Measurements from ENCODE around the gene KDM2A. TPM values are rescaled to one million over a fixed set of nuclear protein-coding genes. Genes with fewer than 3 reads are reported as not detected.
"Not testable (repeated sequence)": the region's sequence is repeated elsewhere in the genome, so short reads cannot be mapped to it uniquely, and the experiment has no call there.

Gene KDM2A
- total RNA-seq, 1 experiment from 2014 or later = 27.9 TPM

DNA sequence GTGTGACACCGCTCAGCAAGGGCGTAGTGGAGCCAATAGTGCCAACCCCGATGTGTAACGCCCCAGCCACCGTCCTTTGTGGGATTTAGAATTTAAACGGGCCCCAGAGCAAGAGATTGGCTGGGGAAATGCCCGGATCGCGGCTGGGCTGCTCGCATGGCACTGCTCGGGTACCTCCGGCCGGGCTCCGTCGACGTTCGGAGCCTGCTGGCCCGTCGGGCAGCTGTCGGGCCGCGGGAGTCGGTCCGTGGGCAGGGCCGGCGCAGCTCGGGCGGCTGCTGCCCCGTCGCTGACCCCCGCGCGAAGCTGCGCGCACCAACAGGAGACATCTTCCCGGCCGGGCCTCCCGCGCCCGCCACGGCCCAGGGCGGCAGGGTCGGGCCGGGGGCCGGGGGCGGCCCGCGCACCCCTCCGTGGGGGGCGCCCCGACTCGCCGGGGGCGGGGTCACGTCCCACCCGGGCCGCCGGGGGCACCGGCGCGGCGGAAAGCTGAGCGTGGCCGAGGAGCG is 1.3 kb upstream of the KDM2A start:
- no peak for DNase-seq (ENCODE audit: low spot score)

DNA sequence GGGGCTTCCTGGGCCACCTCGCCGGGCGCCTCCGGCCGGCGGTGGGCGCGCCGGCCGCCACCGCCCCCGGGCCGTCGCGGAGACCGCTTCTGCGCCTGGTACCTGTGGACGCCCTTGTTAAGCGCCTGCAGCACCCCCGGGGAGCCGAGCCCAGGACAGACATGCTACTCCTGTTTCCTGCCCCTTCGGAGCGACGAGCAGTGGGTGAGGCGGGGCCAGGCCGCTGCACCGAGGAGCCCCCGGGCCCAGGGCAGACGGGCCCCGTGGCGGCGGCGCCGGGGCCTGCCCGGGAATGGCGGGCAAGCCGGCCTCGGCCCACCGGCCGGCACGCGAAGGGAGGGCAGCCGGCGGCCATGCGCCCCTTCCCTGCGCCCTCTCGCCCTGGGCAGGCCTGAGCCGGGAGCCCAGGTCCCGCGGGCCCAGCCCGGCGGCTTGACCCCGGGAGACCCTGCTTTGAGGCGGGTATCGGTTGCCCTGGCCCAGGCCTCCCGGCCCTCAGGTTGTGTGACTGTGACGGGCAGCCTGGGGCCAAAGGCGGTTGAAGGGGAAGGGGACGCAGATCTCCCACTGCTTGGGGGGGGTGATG is 789 bp upstream of the KDM2A start:
- DNase-seq (ENCODE audit: low spot score) = no peak

DNA sequence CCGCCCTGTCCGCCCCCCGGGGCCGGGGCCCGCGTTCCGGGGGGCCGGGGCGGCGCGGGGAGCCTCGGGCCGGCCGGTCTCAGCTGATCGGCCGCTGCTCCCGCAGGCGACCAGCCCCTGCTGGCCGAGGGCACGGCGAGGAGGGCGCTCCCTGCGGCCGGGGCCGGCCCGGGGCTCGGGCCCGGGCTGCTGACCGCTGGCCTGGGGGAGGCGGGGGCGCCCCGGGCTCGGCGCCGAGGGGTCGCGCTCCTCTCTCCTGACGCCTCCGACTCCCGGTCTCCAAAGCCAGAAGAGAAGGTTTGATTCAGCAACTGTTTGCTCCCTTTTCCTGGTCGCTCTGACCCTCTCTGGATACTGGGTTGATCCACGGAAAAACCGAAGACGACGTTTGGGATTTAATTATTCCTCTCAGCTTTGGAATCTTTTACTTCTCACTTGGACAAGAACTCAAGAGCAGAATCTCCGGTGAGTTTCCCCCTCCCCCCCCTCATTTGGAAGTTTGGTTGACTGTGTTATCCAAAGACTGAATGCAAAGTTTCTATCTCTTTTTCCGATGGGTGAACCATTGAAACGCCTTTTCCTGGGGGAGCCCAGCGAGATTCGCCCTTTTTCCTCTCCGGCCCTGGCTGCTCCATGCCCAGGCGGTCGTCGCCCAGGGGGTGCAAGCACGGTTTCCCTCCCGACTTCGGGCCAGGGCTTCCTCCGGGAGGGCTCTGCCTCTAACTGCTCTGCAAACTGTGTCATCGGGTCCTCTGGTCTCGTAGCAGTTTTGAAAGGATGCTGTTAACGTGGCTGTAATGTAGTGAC is 725 bp downstream of the KDM2A start:
- DNase-seq (ENCODE audit: low spot score) = peak; percentile 40

DNA sequence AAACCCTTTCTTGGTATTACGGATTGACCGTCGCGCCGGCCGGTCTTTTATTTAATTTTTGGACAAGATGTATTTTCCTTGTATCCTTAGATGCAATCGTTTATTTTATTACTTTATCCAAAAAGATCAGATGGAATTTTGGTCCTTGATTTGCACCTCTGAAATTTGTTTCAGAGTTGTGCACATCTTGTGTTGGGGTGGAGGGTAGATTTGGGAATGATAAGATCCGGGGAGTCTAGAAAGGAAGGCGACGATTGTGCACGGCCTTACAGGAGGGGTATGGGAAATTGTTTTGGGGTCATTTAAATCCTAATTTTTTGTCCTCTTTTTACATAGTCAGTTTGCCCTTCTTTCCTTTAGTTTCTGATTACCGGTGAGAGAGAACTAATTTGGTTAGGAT is 1.4 kb downstream of the KDM2A start:
- DNase-seq (ENCODE audit: low spot score) = no peak

DNA sequence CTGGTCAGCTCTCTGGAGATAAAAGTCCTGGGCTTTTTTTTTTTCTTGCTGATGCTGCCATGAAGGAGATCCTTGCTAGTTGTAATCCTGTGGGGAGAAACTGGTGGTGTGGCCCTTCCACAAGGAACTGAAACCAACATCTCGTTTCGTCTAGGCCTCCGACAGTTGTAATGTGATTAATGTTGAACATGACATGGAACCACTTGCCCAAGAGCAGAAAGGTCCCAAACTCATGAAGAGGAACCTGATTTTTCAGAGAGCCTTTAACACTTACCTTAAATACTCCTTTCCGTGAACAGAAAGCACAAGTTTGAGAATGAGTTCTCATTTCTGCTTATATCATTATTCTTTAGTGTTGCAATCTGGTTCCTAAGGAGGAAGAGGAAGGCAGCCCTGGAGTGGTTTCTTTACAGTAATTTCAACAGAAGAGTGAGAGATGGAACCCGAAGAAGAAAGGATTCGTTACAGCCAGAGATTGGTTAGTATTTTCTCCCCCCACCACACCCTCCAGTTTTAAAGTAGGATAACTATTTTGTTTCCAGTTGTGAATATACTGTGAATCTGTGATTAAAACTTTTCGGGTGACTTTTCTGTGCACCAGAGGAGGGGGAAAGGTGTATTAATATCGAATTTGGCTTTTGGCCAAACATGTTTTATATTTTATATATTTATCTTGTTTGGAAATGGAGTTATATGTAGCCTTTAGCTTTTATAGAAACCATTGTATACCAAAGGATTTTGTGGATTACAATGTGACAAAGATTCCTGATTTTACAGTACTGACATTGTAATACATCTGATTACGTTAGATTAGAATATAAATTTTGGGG is 2.0 kb downstream of the KDM2A start:
- DNase-seq (ENCODE audit: low spot score) = peak; percentile 16

DNA sequence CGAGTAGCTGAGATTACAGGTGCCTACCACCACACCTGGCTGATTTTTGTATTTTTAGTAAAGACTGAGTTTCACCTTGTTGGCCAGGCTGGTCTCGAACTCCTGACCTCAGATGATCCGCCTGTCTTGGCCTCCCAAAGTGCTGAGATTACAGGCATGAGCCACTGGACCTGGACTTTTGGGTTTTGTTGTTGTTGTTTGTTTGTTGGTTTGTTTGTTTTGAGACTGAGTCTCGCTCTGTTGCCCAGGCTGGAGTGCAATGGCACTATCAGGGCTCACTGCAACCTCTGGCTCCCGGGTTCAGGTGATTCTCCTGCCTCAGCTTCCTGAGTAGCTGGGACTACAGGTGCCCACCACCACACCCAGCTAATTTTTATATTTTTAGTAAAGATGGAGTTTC is 4.7 kb downstream of the KDM2A start:
- DNase-seq (ENCODE audit: low spot score) = not testable (repeated sequence)

DNA sequence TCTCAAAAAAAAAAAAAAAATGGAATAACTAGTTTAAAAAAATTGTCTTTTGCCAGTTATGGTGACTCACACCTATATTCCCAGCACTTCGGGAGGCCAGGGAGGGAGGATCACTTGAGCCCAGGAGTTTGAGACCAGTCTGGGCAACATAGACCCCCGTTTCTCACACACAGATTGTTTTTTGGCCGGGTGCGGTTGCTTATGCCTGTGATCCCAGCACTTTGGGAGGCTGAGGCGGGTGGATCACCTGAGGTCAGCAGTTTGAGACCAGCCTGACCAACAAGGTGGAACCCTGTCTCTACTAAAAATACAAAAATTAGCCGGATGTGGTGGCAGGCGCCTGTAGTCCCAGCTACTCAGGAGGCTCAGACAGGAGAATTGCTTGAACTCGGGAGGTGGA is 7.2 kb downstream of the KDM2A start:
- not testable (repeated sequence) for DNase-seq (ENCODE audit: low spot score)

DNA sequence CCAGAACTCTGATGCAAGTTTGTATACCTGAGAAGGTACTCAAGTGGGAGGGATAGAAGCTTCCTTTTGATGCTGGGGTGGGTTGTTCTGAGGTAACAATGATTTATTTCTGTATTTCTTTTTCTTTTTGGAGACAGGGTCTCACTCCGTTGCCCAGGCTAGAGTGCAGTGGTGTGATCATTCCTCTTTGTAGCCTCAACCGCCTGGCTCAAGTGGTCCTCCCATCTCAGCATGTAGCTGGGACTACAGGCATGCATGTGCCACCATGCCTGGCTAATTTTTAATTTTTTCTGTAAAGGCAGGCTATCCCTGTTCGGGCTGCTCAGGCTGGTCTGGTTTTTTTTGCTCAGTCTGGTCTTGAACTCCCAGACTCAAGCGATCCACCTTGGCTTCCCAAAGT is 7.9 kb downstream of the KDM2A start:
- no peak for DNase-seq (ENCODE audit: low spot score)

DNA sequence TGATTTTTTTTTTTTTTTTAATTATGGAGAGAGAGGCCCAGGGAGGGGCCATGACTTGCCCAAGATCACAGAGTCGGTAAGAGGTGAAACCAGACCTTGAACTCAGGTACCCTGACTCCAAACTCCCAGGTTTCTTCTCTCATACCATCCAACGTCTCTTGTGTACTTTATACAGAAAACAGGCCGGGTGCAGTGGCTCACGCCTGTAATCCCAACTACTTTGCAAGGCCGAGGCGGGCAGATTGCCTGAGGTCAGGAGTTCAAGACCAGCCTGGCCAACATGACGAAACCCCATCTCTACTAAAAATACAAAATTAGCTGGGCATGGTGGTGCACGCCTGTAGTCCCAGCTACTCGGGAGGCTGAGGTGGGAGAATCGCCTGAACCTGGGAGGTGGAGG is 11.8 kb downstream of the KDM2A start:
- DNase-seq (ENCODE audit: low spot score) = not testable (repeated sequence)

DNA sequence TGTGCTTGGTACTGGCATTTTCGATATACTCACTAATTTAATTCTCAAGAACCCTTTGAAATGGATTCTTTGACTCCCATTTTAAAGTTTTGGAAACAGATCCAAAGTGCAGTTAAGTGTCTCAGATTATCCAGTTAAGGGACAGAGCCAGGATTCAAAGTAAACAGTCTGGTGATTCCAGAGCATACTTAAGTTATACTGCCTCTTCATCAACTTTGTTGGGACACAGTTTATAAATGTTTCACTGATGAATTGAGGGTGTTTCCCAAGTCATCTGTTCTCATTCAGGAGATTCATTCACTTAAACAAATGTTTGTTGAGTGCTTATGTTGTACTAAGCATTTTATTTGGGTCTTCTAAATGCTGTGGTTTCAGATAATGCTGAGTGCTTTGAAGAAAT is 17.1 kb downstream of the KDM2A start:
- no peak for DNase-seq (ENCODE audit: low spot score)

DNA sequence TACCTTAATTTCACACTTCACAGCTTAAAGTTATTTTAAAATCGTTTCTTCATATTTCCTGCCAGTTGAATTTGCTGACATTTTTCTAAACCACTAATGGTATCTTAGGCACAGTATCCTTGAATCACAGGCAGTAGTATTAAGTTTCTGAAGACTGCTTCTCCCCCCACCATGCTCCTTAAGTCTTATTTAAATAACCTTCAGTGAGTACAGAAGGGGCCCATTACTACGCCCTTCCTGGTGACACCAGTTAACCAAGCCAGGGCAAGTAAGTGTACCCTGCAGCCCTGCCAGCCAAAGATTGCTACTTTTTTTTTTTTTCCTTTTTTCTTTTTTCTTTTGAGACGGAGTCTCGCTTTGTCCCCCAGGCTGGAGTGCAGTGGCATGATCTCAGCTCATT is 19.9 kb downstream of the KDM2A start:
- DNase-seq (ENCODE audit: low spot score) = no peak

DNA sequence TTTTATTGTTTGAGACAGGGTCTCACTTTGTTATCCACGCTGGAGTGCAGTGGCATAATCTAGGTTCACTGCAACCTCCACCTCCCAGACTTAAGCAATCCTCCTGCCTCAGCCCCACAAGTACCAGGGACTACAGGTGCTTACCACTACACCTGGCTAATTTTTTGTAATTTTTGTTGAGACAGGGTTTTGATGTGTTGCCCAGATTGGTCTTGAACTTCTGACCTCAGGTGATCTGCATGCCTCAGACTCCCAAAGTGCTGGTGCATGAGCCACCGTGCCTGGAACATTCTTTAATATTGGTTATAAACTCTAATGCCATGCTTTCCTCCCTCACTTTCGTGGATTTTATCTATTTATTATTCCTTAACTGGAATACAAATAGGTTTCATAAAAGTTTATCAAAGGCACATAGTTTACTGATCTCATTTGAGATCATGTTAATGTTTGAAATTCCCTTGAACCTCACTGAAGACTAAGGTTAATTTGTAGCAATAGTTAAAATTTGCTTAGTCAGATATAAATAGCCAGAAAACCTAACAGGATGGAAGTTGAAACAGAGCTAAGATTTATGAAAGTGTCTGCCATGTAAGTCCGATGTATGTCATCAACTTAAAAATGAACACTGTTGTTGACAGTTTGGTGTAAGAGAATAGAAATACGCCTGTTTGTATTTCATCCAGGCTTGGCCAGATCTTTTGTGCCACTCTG is 27.6 kb downstream of the KDM2A start:
- DNase-seq (ENCODE audit: low spot score) = no peak

DNA sequence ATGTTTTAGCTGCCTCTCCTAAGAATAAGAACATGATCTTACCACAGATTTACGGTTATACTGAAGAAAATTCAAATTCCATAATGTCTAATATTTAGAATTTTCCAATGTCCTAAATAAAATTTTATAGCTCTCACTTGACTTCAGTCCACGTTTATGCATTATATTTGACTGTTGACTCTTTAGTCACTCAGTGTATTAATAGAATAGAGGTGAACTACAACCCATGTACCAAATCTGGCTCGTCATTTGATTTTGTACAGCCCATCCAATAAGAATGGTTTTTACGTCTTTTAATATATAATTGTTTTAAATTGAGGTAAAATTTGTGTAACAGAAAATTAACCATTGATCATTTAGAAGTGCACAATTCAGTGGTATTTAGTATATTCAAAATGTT is 34.9 kb downstream of the KDM2A start:
- no peak for DNase-seq (ENCODE audit: low spot score)

DNA sequence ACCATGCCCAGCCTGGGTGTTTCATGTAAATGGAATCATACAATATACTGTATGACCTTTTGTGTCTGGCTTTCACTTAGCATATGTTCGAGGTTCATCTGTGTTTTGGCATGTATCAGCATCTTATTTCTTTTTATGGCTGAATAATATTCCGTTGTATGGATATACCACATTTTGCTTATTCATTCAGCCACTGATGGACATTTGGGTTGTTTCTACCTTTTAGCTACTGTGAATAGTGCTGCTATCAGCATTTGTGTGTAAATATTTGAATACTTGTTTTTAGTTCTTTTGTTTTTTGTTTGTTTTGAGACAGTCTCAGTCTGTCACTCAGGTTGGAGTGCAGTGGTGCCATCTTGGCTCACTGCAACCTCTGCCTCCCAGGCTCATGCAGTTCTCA is 35.7 kb downstream of the KDM2A start:
- DNase-seq (ENCODE audit: low spot score) = no peak

DNA sequence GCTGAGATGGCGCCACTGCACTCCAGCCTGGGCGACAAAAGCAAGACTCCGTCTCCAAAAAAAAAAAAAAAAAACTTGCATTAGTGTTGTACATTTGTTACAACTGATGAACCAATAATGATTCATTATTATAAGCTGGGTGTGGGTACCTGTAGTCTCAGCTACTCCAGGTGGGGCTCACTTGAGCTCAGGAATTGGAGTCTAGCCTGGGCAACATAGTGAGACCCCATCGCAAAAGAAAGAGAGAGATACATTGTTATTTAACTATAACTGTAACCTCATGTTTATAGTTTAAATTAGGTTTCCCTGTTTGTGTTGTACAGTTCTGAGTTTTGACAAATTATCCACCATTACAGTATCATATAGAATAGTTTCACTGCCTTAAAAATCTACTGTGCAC is 38.6 kb downstream of the KDM2A start:
- DNase-seq (ENCODE audit: low spot score) = no peak

DNA sequence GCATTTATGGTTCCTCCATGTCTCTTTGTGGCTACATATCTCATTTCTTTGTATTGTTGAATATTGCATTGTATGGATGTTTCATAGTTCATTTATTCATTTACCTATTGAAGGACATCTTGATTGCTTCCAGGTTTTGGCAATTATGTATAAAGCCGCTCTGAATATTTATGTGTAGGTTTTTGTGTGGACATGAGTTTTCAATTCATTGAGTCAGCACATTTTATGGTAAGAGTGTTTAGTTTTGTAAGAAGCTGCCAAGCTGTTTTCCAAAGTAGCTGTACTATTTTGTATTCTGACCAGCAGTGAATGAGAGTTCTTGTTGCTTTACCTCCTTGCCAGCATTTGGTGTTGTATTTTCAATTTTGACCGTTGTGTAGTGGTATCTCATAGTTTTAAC is 39.2 kb downstream of the KDM2A start:
- DNase-seq (ENCODE audit: low spot score) = no peak

DNA sequence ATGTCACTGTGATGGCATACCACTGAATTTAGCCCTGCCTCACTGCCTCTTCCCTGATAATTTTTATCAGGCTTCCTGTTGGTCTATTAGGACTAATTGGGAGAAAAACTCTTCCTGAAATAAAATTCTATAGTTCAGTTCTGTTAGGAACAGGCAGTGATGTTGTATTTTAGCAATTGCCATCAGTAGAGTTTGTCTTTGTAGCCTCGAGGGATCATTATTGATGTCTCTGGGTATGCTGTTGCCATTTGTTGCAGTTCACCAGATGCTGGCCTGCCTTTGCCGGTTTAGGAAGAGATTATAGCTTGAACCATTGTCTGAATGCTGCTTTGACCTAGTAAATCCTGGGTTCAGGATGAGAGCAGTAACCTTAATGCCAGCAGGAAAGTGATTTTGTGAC is 41.0 kb downstream of the KDM2A start:
- DNase-seq (ENCODE audit: low spot score) = no peak

DNA sequence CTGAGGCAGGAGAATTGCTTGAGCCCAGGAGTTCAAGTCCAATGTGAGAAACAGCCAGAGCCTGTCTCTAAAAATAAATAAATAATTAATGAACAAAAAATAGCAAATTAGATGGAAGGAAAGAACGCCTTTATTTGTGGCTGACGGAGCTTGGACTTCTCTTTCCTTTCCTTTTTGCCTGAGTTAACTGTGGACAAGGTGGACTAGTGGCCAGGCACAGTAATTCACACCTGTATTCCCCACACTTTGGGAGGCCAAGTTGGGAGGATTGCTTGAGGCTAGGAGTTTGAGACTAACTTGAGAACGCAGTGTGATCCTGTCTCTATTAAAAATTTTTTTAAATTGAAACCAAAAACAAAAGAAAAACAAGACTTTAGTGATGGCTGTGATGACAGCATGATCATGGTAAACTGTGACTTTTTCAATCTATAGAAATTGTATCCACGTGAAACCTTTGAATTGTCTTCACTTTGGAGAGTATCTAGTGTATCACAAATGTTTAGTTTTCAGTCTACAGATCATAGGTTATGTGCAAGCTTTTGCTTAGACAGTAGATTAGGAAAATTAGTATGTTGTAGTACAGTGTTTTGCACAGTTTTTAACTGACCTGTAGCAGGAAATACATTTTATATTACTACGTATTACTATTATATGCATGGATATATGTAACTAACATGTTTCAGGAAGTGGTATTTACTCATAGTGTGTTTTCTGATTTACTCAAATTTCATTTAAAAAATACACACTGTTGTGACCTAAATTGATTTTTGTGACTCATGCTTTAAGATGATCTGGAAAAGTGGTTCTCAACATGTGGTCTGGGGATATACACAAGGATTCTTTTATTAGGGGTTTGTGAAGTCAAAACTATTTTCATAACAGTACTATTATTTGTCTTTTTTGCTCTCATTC is 42.1 kb downstream of the KDM2A start:
- no peak for DNase-seq (ENCODE audit: low spot score)

DNA sequence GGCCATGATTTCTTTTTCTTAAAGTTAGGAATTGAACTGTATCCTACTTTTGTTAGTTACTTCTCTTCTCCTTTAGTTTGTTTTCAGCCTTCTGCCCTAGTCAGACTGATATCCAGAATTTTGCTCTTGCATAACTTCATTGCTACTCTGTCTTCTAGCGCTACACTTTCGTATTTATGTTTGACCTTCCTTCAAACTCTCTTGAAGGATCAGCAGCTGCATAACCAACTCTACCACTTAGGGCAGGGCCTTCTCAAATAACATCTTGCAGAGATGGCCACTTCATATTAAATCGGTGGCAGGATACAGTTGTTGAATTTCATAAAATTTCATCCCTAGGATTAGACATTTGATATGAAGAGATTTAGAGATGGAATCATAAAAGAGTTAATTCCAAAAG is 43.9 kb downstream of the KDM2A start:
- no peak for DNase-seq (ENCODE audit: low spot score)

DNA sequence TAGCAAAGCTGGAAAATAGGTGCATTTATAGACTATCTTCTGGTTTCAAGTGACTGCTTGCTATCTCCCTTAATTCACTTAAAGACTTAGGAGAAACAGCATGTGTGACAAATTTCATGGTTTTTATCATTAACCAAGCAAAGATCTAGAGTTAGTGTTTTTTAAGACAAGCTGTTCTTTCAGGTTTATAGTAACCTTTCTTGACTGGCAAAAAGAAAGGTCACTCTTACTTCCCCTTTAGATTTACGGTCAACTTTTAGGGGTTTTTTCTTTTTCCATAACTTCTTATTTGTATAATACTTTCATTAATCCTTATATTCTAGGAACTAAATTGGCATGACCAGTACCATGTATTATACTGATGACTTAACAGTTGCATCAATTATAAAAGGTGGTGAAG is 46.6 kb downstream of the KDM2A start:
- DNase-seq (ENCODE audit: low spot score) = no peak

DNA sequence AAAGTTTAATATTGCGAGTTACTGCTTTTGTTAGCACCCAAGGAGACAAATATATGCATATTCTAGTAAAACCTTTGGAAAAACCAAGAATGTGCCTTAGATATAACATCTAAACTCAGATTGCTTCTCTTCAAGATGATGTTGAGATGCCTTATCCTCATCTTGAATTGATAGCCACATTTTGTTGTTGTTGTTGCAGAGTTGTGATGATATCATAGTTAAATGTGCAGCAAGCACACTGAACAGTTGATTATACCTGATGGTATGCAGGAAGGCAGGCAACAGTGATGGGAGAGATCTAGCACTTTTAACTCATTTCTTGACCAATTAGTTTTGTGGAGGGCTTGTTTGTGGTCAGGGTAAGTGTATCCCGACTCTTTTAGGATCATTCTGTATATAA is 48.0 kb downstream of the KDM2A start:
- DNase-seq (ENCODE audit: low spot score) = no peak
